AG04450 (cell line): Measurements from ENCODE around the gene JAM3. TPM values are rescaled to one million over a fixed set of nuclear protein-coding genes. Genes with fewer than 3 reads are reported as not detected.

Source experiments
- CTCF ChIA-PET: fragments of 300-600, 350-600 bp; formaldehyde crosslinking; extraction: SDS; loops from one replicate; lab custom pipeline; 2022; ENCODE audit warnings: antibody characterized with exemption, inconsistent platforms; lab: Charles Lee
- POLR2A ChIA-PET: fragments of 350-600 bp; formaldehyde crosslinking; extraction: SDS; loops from one replicate; lab custom pipeline; 2021; ENCODE audit warnings: antibody characterized with exemption, inconsistent platforms; lab: Yijun Ruan, JAX
- DNase-seq: peaks from one replicate; pipeline ENCODE4 v3.0.0-alpha.2; 2011; ENCODE audit warnings: low read depth, low spot score
- H3K27ac ChIP-seq: one replicate; pipeline ENCODE4 v1.5.1; 2012; ENCODE audit warnings: low read depth, low read length, control low read depth
- H3K27me3 ChIP-seq: one replicate; pipeline ENCODE4 v1.6.0; 2012; ENCODE audit warnings: low read length; ENCODE audit not compliant: control insufficient read depth, insufficient read depth
- H3K4me3 ChIP-seq: 2 replicates; pipeline ENCODE4 v1.5.1; 2011; ENCODE audit warnings: mild to moderate bottlenecking, low read depth, low read length, control low read depth
- H3K9me3 ChIP-seq: 2 replicates; pipeline ENCODE4 v1.5.1; 2012; ENCODE audit warnings: low read length; ENCODE audit not compliant: control insufficient read depth, insufficient read depth
- polyA plus RNA-seq: library from polyadenylated mRNA; depleted of rRNA; stranded (reverse); fragments of >200 nt; gene quantifications from 2 replicates; pipeline ENCODE4 v1.2.3, GENCODE V29; 2011
- TF ChIP-seq, protein P1 (sequence below): IDR thresholded peaks from 2 replicates; pipeline ENCODE4 v1.5.1; 2011; ENCODE audit warnings: low read depth, low read length, control low read depth, inconsistent platforms

JAM3 gene
- polyA plus RNA-seq, 1 experiment = 79.6 TPM

DNA sequence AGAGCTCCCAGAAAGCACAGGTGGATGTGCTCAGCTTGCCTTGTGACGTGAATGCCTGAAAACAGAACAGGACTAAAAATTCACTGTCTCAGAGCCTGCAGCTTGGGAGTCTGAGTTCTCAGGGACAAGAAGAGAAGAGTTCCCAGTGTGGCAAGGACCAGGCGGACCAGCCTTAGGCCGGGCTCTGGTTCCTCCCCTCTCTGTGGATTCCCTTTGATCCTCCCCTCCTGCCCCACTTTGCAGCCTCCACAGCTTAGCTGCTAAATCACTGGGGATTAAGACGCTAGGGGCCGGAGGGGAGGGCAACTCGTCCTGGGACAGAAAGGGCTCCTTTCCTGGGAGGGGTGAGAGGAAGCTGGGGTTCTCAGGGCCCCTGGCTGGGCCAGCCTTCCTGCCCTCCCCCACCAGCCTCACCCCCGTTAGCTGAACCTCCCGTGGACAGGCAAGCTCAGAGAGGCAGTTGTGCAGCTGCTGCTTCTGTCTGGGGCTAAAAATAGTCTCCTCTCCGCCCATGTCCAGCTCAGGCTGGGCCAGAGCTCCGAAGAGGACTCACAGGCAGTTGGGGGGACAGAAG is 29.9 kb upstream of the JAM3 start:
- no peak overlapping the region for H3K4me3 ChIP-seq
- CTCF ChIA-PET = interaction anchor here (1.3 to 6.4 kb wide), 4 partner anchors 8 to 112 kb away, joined by 3 to 44 read pairs (median 6); no protein-coding TSS in a partner anchor
- no peak for DNase-seq
- POLR2A ChIA-PET = interaction anchor here (0.8 kb wide), 2 partner anchors 9 to 185 kb away, joined by 3 to 5 read pairs; partner anchors contain the start of gene VPS26B
- TF ChIP-seq, protein P1, sequence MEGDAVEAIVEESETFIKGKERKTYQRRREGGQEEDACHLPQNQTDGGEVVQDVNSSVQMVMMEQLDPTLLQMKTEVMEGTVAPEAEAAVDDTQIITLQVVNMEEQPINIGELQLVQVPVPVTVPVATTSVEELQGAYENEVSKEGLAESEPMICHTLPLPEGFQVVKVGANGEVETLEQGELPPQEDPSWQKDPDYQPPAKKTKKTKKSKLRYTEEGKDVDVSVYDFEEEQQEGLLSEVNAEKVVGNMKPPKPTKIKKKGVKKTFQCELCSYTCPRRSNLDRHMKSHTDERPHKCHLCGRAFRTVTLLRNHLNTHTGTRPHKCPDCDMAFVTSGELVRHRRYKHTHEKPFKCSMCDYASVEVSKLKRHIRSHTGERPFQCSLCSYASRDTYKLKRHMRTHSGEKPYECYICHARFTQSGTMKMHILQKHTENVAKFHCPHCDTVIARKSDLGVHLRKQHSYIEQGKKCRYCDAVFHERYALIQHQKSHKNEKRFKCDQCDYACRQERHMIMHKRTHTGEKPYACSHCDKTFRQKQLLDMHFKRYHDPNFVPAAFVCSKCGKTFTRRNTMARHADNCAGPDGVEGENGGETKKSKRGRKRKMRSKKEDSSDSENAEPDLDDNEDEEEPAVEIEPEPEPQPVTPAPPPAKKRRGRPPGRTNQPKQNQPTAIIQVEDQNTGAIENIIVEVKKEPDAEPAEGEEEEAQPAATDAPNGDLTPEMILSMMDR = no peak
- no peaks in the 10 kb centered on the region for H3K27me3 ChIP-seq
- no peak overlapping the region for H3K27ac ChIP-seq
- H3K9me3 ChIP-seq = no peaks in the 10 kb centered on the region

GRCh38 chr11:134039726-134040385 is 29.0 kb upstream of the JAM3 start:
- Histone ChIP-seq H3K27me3 (no peaks in the 10 kb centered on the region), H3K4me3 (no peak overlapping the region), H3K27ac (no peak overlapping the region), H3K9me3 (no peaks in the 10 kb centered on the region)
- no peak for DNase-seq
- CTCF ChIA-PET = interaction anchor here (1.9 to 6.4 kb wide), 3 partner anchors 11 to 112 kb away, joined by 6 to 44 read pairs (median 7); no protein-coding TSS in a partner anchor
- POLR2A ChIA-PET = interaction anchor here (0.8 kb wide), 2 partner anchors 8 to 184 kb away, joined by 3 to 5 read pairs; partner anchors contain the start of gene VPS26B
- TF ChIP-seq, protein P1 = no peak

DNA sequence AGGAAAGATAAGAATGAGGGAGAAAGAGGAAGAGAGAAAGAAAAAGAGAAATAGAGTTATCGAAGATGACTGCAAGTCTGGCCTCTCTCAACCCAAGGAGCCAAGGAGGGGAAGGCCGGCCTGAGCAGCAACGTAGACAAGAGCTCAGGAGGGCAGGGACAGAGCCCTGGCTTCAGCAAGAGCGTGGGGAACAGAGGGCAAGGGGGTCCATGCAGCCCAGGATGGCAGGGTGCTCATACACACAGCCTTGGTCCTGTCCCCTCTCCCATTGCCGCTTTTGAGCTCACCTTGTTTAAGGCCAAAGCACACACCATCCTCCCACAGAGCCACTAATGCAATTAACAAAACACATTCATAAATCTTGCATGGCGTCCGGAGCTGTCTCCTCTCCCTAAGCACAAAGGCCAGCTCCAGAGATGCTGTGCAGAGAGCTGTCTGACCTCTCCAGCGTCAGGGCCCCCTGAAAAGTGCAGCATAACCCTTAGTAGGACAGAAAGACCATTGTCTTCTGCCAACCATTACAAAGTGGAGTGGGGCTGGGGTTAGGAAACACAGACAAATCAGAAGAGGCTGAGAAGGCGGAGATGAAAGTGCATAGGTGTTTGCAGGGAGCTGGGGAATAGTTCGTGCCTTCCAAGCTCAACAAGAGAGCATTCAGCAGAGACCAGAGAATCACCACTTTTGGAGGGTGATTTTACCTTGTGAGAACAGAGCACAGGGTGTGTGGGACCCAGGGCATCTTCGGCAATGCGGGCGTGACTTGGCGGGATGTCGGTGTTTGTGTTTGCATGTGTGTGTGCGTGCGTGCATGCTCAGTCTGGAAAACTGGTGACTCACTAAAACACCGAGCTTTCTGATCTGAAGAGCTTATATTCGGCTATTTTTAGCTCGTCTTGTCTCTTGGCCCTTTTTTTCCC is 28.2 kb upstream of the JAM3 start:
- ChIA-PET CTCF (interaction anchor here (0.6 to 6.4 kb wide), 4 partner anchors 10 to 113 kb away, joined by 6 to 44 read pairs (median 6); no protein-coding TSS in a partner anchor), POLR2A (interaction anchor here (0.7 to 1.2 kb wide), 5 partner anchors 28 to 828 kb away, joined by 3 to 5 read pairs (median 3); partner anchors contain the start of genes JAM3, NCAPD3 and VPS26B)
- no peaks in the 10 kb centered on the region for H3K9me3 ChIP-seq
- TF ChIP-seq, protein P1 = no peak
- peak overlapping the region; percentile 11 for H3K27ac ChIP-seq
- H3K4me3 ChIP-seq = no peak overlapping the region
- no peaks in the 10 kb centered on the region for H3K27me3 ChIP-seq
- peak; percentile 62 for DNase-seq

- H3K27me3 ChIP-seq = no peaks in the 10 kb centered on the region
- ChIA-PET POLR2A (interaction anchor here (0.7 to 1.2 kb wide), 5 partner anchors 27 to 827 kb away, joined by 3 to 5 read pairs (median 3); partner anchors contain the start of genes JAM3, NCAPD3 and VPS26B), CTCF (interaction anchor here (6.4 kb wide), 1 partner anchor 9 kb away, joined by 44 read pairs; no protein-coding TSS in a partner anchor)
- TF ChIP-seq, protein P1 = no peak
- peak overlapping the region; percentile 39 for H3K27ac ChIP-seq
- no peak overlapping the region for H3K4me3 ChIP-seq
- H3K9me3 ChIP-seq = no peaks in the 10 kb centered on the region
- DNase-seq = no peak
Observed at GRCh38 chr11:134041349-134041748, 27.5 kb upstream of the JAM3 start.
